Stimulated activated CD4-positive, alpha-beta T cell treated with anti-CD3 and anti-CD28 coated beads, Interleukin-1b, Interleukin-23, amount 100 ng/mL, for 24 hours (primary cell): ENCODE measurements around the gene PPP1R10.

ENCODE experiments used
- DNase-seq, 4 experiments: peaks; one replicate each; pipeline ENCODE4 v3.0.0-alpha.2; 2020; ENCODE audit warnings: low read depth in 4 of 4, low spot score in 1 of 4

The PPP1R10 gene

GRCh38 chr6:30625511-30625910 lies 8.5 kb upstream of the PPP1R10 start:
- no peak for DNase-seq

- DNase-seq = no peak
Measured at GRCh38 chr6:30619561-30619960, 2.5 kb upstream of the PPP1R10 start.

- DNase-seq = no peak
Measured at GRCh38 chr6:30618270-30618797, 1.3 kb upstream of the PPP1R10 start.

GRCh38 chr6:30617565-30618269 lies 674 bp upstream of the PPP1R10 start, which contains the start of gene MRPS18B:
Gene MRPS18B, plus strand, starts transcription at chr6:30617840. Its CDS starts 26 bp downstream, at chr6:30617866.
- peak; percentile 90 to 96 (median 93) for DNase-seq

GRCh38 chr6:30615958-30616810 lies 859 bp downstream of the PPP1R10 start:
- no peak for DNase-seq

GRCh38 chr6:30615219-30615957 lies 1.7 kb downstream of the PPP1R10 start:
- DNase-seq = no peak

GRCh38 chr6:30614843-30615218 lies 2.2 kb downstream of the PPP1R10 start:
- peak; percentile 52 to 70 (median 60) for DNase-seq

- no peak for DNase-seq
Measured at GRCh38 chr6:30614044-30614842, 2.8 kb downstream of the PPP1R10 start.

GRCh38 chr6:30613251-30614043 lies 3.6 kb downstream of the PPP1R10 start:
- no peak for DNase-seq

- DNase-seq = no peak
Measured at GRCh38 chr6:30612687-30613248, 4.3 kb downstream of the PPP1R10 start.

- DNase-seq = no peak
Measured at GRCh38 chr6:30612213-30612612, 4.8 kb downstream of the PPP1R10 start.

GRCh38 chr6:30611856-30612194 lies 5.2 kb downstream of the PPP1R10 start:
- no peak for DNase-seq

- DNase-seq = no peak
Measured at GRCh38 chr6:30611150-30611855, 5.7 kb downstream of the PPP1R10 start.

GRCh38 chr6:30610065-30610464 lies 7.0 kb downstream of the PPP1R10 start:
- DNase-seq = no peak

GRCh38 chr6:30603961-30604360 lies 13.1 kb downstream of the PPP1R10 start:
- no peak for DNase-seq

- DNase-seq = no peak
Measured at GRCh38 chr6:30601815-30602641, 15.0 kb downstream of the PPP1R10 start.

GRCh38 chr6:30601436-30601814 lies 15.6 kb downstream of the PPP1R10 start:
- no peak for DNase-seq

GRCh38 chr6:30600451-30600961 lies 16.5 kb downstream of the PPP1R10 start:
- DNase-seq = no peak
